ENCODE results near the gene ITLN2.
"Not testable (repeated sequence)": the region's sequence is repeated elsewhere in the genome, so short reads cannot be mapped to it uniquely, and the experiment has no call there.

ITLN2 gene

DNA sequence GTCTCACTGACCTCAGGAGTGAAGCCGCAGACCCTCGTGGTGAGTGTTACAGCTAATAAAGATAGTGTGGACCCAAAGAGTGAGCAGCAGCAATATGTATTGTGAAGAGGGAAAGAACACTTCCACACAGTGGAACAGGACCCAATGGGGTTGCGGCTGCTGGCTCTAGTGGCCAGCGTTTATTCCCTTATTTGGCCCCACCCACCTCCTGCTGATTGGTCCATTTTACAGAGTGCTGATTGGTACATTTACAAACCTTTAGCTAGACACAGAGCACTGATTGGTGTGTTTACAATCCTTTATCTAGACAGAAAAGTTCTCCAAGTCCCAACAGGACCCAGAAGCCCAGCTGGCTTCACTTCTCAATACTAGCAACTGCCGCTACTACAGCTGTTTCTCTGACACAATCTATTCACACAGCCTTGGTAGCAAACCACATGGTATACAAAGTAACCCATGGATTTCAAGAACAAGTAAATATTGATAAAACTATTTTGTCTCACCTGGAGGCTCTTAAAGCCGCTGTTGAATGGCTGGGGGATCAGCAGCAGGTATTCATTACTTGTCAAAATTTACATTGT, 44.3 kb downstream of the ITLN2 start:
- in situ Hi-C loops (cut with HindIII; ENCODE audit: low sequenced_read_pairs) = no loop called here

DNA sequence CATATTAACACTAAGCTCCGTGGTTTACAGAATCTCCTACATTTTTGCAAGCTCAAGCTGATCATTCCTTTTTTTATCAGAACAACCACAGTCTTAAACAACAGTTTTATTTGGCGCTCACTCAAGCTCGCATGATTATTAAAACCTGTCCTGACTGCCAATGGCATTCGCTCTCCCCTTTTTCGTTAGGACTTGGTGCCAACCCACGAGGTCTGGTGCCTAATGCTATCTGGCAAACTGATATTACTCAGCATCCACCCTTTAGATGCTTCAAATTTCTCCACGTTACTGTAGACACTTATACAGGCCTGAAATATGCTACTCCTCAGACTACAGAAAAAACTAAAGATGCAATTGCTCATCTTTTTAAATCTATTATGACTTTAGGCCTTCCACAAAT, 46.6 kb downstream of the ITLN2 start:
- in situ Hi-C loops (cut with HindIII; ENCODE audit: low sequenced_read_pairs) = no loop called here

DNA sequence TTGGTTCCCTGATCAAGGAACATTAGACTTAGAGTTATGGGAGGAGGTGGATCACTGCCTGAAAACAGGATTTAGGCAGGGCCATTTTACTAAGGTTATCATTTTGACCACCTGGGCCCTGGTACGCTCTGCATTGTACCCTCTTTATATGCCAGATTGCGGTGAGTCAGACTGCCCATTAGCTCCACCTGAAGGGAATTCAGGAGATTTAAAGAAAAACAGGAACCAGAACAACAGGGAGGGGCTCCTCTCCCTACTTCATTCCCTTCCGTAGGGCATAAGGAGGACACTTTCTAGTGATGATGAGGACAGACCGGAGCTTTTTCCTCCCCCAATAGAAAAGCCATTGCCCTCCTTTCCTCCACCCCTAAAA, 49.0 kb downstream of the ITLN2 start:
- in situ Hi-C loops (cut with HindIII; ENCODE audit: low sequenced_read_pairs) = no loop called here

DNA sequence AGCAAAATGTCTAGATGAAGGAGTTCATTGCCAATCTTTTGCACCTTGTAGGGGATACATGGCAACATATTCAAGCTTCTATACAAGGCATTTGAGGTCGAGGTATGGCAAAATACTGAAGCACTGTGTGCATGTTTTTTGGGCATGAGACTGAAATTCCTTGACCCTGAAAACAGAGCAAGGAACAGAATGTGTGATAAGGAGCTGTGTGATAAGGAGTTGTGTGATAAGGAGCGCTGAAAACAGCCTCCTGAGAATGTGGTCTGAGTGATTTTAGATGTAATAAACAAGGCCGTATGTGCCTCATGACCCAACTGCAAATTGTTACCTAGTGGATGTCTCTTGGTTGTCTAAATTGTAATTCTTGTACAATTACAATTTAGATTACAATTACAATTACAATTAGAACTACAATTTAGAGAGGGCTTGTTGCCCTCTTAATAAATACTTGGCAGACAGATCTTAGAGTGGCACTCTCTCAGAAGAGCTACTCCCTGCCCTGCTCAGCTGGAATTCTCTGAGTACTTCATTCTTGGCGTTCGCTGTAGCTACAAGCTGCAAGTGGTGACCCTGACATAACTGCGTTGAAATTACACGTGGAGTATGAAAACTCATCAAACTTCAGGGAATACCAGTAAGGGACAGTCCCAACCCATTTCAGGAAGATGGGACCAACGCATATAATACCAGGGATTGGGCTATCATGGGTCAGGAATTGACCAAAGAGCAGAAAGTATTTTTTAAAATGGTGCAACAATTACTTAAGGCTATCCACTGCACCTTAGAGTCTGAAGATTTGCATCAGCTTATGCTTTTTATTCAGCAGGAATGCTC, 49.6 kb downstream of the ITLN2 start:
- in situ Hi-C loops (cut with HindIII; ENCODE audit: low sequenced_read_pairs) = no loop called here

DNA sequence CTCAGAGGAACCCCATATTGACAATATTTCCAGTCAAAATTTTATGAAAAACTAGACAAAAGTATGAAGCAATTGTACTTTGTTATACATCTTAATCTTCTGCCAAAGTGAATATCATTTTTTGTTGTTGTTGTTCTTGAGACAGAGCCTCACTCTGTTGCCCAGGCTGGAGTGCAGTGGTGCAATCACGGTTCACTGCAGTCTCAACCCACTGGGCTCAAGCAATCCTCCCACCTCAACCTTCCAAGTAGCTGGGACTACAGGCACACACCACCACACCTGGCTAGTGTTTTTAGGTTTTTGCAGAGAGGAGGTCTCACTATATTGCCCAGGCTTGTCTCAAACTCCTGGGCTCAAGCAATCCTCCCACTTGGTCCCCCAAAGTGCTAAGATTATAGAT, 52.4 kb downstream of the ITLN2 start:
- in situ Hi-C loops (cut with HindIII; ENCODE audit: low sequenced_read_pairs) = not testable (repeated sequence)

DNA sequence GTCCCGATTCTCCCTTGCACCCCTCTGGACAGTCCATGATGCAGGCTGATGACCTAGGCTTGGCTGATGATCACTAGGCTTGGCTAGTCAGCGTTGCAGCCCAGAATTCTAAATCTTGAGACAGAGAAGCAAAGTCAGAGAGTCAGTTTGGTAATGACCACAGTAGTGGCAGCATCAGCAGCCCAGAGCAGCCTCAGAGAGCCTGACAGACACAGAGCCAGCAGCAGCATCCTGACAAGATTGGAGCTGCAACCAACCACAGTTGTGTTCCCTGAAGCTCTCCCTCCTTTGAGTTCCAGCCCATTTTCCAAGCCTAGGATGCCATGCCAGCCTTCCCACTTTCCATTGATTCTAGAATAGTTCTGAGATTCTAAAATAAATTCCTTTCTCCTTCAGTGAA, 52.8 kb downstream of the ITLN2 start:
- in situ Hi-C loops (cut with HindIII; ENCODE audit: low sequenced_read_pairs) = no loop called here

DNA sequence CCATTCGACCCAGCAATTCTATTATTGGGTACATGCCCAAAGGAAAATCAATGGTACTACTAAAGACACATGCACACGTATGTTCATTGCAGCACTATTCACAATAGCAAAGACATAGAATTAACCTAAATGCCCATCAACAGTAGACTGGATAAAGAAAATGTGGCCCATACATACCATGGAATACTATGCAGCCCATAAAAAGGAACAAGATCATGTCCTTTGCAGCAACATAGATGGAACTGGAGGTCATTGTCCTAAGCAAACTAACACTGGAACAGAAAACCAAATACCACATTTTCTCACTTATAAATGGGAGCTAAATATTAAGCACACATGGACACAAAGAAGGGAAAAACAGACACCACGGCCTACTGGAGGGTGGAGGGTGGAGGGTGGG, 53.9 kb downstream of the ITLN2 start:
- in situ Hi-C loops (cut with HindIII; ENCODE audit: low sequenced_read_pairs) = not testable (repeated sequence)
